Heart left ventricle (tissue), 13 donors: ENCODE measurements around the gene FAM181A.

Source experiments
- CTCF ChIP-seq, 12 donors: fragments of 200-600 bp; sonication (generic) in 4 of 12; IDR thresholded peaks; one replicate each; pipeline versions ENCODE4 v1.5.0 to v1.8.0; 2018 to 2022; ENCODE audit warnings: antibody characterized with exemption in 12 of 12, mild to moderate bottlenecking in 5 of 12
- POLR2A ChIP-seq, 2 donors: fragments of 450-650 bp; IDR thresholded peaks; one replicate each; pipeline ENCODE4 v1.6.1; 2017; ENCODE audit warnings: antibody characterized with exemption in 2 of 2, mild to moderate bottlenecking in 2 of 2, moderate library complexity in 2 of 2
- donor health status: ischemic (EF 13 %, LVEDD 7.1; RV severe dilation, severe dysfunction).
- donor health status: DM: no; HTN: yes; CAD: no.
- donor health status: DM: no; HTN: no; CAD: no.
- donor health status: ischemic (EF 25% LVEDD 6.9; RV normal size, moderate dysfunction).
- donor health status: ischemic (EF 25% LVEDD 5.7; RV mildly dilated, moderate dysfunction).
- donor health status: ischemic (EF 35%, LVEDD 5.7; RV mildly dilated, moderate dysfunction).
- donor health status: nonischemic (EF 11% LVEDD 7.7; RV severe dilation, severe dysfunction).
- donor health status: DM: yes; HTN: yes; CAD: no.
- donor health status: PGD.
- donor health status: ischemic (EF 29% LVEDD 5.4; RV normal size, mild dysfunction).
- donor health status: nonischemic (EF 23%, LVEDD 6.1; RV moderate dilation, normal function).

GRCh38 chr14:93916498-93916897 is 10.6 kb upstream of the FAM181A start:
- no peak for TF ChIP-seq CTCF (IDR thresholded peaks at IDR 0.05)
- no peak for TF ChIP-seq POLR2A (IDR thresholded peaks at IDR 0.05)
